HG03025 (cell line): ENCODE measurements around the gene DICER1.
"Not testable (repeated sequence)": the region's sequence is repeated elsewhere in the genome, so short reads cannot be mapped to it uniquely, and the experiment has no call there.

Source experiments
- ATAC-seq: cut with Tn5 transposase; IDR thresholded peaks from one replicate; pipeline ENCODE4 v1.9.1; 2021; ENCODE audit warnings: mild to moderate bottlenecking, moderate library complexity; ENCODE audit not compliant: unreplicated experiment, low FRiP score

The DICER1 gene, protein sequence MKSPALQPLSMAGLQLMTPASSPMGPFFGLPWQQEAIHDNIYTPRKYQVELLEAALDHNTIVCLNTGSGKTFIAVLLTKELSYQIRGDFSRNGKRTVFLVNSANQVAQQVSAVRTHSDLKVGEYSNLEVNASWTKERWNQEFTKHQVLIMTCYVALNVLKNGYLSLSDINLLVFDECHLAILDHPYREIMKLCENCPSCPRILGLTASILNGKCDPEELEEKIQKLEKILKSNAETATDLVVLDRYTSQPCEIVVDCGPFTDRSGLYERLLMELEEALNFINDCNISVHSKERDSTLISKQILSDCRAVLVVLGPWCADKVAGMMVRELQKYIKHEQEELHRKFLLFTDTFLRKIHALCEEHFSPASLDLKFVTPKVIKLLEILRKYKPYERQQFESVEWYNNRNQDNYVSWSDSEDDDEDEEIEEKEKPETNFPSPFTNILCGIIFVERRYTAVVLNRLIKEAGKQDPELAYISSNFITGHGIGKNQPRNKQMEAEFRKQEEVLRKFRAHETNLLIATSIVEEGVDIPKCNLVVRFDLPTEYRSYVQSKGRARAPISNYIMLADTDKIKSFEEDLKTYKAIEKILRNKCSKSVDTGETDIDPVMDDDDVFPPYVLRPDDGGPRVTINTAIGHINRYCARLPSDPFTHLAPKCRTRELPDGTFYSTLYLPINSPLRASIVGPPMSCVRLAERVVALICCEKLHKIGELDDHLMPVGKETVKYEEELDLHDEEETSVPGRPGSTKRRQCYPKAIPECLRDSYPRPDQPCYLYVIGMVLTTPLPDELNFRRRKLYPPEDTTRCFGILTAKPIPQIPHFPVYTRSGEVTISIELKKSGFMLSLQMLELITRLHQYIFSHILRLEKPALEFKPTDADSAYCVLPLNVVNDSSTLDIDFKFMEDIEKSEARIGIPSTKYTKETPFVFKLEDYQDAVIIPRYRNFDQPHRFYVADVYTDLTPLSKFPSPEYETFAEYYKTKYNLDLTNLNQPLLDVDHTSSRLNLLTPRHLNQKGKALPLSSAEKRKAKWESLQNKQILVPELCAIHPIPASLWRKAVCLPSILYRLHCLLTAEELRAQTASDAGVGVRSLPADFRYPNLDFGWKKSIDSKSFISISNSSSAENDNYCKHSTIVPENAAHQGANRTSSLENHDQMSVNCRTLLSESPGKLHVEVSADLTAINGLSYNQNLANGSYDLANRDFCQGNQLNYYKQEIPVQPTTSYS (N-terminal part only)

GRCh38 chr14:95157327-95158189 lies at the start of gene DICER1:
DICER1 (minus strand) TSS chr14:95157529; CDS start chr14:95133458, 24,071 bp downstream.
- peak; percentile 76 for ATAC-seq

GRCh38 chr14:95206534-95206933 lies 49.2 kb upstream of the DICER1 start:
- ATAC-seq = no peak

DNA sequence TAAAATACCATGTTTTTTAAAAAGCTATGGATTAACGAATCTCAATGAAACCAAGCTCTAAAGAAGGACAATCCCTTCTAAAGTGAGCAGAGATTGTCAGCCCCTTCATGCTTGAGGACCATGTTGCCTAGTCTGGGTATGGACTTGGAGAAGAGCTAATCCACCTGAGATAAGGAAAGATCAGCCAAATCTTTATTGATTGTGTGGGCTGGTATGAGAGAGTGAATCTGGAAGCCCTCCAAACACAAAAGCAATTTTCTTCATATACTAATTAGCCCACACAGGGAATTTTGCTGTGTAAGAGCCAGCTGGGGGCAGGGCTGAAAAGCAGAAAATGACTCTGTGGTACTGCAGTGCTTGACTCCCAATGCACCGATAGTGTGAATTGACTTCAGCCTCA lies 47.4 kb upstream of the DICER1 start:
- no peak for ATAC-seq

DNA sequence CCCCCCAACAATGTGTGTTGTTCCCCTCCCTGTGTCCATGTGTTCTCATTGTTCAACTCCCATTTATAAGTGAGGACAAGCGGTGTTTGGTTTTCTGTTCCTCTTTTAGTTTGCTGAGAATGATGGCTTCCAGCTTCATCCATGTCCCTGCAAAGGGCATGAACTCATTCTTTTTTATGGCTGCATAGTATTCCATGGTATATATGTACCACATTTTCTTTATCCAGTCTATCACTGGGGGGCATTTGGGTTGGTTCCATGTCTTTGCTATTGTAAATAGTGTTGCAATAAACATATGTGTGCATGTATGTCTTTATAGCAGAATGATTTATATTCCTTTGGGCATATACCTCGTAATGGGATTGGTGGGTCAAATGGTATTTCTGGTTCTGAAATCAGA lies 44.4 kb upstream of the DICER1 start:
- not testable (repeated sequence) for ATAC-seq

DNA sequence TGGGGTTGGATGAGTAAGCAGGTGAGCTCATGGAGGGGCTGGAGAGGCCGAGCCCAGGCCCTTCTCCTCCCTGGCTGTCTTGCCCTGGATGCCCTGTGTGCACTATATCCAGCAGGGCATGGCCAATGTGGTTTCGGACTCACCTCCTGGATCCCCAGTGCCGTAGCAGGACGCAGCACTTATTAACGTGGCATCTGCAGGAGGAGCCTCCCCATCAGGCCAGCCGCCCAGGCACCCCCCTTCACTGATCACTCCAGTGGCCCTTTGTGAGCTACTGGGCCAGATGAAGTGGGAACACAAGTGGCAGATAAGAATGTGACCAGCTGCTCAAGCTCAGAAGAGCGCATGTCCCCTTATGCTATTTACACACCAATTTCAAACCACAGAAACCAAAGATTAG lies 43.1 kb upstream of the DICER1 start:
- no peak for ATAC-seq

- ATAC-seq = no peak
Measured at GRCh38 chr14:95199298-95199983, 42.1 kb upstream of the DICER1 start.

DNA sequence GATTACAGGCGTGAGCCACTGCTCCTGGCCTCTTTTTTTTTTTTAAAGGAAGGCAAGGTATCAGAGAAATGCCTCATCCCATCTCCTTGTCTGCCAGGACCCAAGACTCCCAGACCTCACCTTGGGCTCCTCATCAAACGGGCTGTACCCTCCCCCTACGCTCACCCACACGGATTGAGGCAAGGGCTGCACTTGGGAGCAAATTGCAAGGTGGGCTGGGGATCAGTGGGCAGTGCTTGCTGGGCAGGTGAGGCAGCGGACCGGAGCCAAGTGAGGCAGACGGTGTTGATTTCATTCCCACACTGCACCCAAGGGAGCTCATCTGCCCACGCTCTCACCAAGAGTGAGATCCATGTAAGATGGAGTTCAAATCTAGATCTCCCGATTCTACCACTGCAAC lies 41.0 kb upstream of the DICER1 start:
- no peak for ATAC-seq

DNA sequence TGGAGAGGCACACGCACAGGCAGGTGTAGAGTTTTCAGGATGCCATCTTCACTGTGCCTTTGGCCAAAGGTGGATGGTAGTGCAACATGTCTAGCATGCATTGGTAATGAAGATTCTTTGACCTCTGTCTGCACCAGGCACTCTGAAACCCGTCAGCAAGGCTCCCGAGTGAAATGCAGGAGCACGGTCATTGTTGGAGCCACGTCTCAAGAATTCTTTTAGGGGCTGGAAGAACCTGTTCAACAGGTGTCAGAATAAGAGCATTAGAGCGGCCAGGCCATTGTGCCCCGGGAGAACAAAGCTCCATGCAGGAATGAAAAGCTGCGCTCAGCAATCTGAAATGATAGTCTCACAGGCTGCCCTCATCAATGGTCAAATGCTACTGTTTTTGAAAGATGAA lies 40.2 kb upstream of the DICER1 start:
- ATAC-seq = no peak

DNA sequence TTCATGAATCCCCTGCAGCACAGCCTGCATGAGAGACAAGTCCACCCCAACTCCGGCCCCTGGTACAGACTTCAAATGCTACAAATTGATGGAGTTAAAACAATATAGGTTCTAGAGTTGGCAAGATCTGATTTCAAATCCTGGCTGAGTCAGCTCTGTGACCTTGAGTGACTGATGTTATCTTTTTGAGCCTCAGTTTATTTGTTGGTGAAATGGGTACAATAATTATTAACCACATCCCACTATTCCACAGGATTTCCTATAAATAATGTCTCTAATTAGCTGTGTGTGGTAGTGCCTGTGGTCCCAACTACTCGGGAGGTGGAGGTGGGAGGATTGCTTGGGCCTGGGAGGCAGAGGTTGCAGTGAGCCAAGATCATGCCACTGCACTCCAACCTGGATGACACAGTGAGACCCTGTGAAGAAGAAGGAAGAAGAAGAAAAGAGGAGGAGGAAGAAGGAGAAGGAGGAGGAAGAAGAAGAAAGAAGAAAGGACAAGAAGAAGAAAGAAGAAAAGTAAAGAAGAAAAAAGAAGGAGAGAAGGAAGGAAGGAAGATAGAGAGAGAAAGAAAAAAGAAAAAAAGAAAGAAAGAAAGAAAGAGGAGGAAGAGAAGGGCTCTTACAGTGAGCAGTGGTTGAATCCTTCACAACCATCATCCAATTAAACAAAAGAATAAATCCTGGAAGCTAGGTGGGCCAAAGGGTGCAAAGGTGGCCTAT lies 39.7 kb upstream of the DICER1 start:
- ATAC-seq = no peak

DNA sequence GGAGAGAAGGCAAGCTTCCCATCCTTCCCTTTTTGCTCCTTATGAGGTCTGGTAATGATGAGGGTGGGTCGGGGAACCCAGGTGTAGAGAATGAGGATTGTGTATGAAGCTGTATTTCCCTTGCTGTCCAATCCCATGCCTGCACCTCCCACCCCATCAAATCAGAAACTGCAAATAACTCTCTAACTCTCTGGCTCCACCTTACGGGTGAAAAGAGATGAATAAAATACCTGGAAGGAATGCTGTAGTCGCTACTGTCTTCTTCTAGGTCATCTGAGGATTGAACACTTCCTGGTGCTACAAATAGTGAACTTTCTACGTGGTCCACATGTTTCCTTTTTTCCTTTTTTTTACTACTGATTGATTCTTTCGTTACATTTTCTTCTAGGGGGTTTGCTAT lies 38.9 kb upstream of the DICER1 start:
- no peak for ATAC-seq

GRCh38 chr14:95195031-95195430 lies 37.7 kb upstream of the DICER1 start:
- ATAC-seq = no peak

GRCh38 chr14:95193081-95193480 lies 35.8 kb upstream of the DICER1 start:
- no peak for ATAC-seq

DNA sequence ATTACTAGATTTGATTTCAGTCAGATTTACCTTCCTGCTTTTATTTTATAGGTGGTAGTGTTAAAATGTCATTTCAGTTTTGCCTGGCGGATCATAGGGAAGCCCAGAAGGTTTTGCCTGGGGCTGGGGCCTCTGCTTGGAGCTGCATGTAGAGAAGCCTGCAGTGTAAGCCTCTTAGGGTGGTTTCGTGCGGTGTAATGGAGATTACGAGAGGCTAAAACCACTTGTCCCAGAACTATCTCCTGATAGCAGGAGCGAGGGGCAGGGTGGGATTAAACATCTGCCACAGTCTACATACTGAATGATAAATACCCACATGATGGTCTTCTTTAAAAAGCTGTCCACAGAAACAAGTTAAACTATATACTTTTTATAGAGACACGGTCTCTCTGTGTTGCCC lies 35.0 kb upstream of the DICER1 start:
- ATAC-seq = no peak

DNA sequence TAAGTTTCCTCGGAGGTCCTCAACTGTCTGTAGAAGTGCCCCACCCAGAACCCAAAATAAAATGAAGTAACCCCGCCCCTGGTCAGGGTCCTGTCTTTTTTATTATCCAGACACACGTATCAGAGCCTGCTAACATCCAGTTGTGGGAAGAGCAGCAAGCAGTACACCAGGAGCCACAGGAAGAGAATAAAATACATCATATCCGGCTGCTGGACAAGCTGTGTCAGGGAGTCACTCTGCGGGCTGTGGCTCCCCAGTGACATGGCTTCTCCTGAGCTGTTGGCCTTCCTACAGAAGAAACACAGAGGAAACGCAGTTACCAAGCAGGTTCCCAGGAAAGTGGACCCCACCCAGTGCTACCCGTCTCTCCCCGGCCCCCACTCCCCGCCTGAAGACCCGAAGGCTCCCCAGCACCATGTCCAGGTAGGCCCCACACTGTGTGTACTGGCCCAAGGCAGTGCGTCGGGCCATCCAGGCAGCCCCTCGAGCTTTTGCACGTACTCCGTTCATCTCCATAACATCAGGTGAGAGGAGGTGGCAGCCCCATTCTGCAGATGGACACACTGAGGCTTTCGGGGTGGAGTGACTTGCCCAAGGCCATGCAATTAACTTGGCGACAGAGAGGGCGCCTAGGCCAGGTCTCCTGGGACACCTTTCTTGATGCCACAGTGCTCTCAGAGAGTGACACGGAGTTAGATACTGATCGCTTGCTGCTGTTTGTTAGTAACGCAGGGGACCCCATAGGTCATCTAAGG lies 34.3 kb upstream of the DICER1 start:
- no peak for ATAC-seq

- no peak for ATAC-seq
Measured at GRCh38 chr14:95190857-95191256, 33.5 kb upstream of the DICER1 start.

DNA sequence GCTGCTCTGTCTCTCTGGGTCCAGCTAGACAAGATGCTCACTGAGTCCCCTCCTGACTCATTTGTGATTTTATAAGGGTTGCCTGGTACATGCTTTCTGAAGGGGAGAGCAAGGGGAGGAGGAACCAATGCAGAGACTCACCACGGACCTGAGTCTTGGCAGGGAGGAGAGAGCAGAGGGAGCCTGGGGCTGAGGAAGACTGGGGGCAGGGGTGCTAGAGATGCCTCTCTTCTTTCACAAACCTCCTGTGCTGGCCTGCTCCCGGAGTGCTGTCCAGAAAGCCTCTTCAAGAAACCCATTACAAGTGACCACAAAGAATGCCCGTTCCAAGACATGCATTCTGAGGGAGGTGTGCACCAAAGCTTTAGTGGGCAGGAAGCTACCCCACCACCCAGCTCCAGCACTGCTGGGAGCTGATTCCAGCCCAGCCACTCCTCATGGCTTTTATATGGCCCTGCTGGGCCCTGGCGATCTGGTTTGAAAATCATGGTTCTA lies 33.1 kb upstream of the DICER1 start:
- no peak for ATAC-seq

- no peak for ATAC-seq
Measured at GRCh38 chr14:95189367-95190132, 32.2 kb upstream of the DICER1 start.
